ENCODE results near the gene PIM1. TPM values are rescaled to one million over a fixed set of nuclear protein-coding genes. Genes with fewer than 3 reads are reported as not detected.
A peak's percentile ranks its signal among the peaks of the same experiment; 100 is the strongest.

Gene PIM1
- polyA plus RNA-seq, 1 donor (not counting 4 experiments of a cell fraction or from before 2014, with no cell fraction given), result 10.2 TPM

- TF ChIP-seq EZH2 (IDR thresholded peaks at IDR 0.05; ENCODE audit: low read length) (no peak), CTCF (optimal IDR thresholded peaks at IDR 0.05 in 1 of 3, IDR thresholded peaks at IDR 0.05 in 1 of 3, conservative IDR thresholded peaks at IDR 0.05 in 1 of 3; ENCODE audit: extremely low read depth in 1 of 3, insufficient read depth in 2 of 3, low read length in 3 of 3) (no peak)
- Histone ChIP-seq H3K36me3 (ENCODE audit: control insufficient read depth in 2 of 2, extremely low read depth in 1 of 2, insufficient read depth in 2 of 2, low read length in 2 of 2) (no peaks in the 10 kb centered on the region), H2AFZ (ENCODE audit: control insufficient read depth, low read length) (no peak overlapping the region), H3K27me3 (ENCODE audit: control insufficient read depth, extremely low read depth, insufficient read depth, low read length) (no peaks in the 10 kb centered on the region), H4K20me1 (ENCODE audit: control insufficient read depth, extremely low read depth, insufficient read depth, low read length) (no peaks in the 10 kb centered on the region), H3K9ac (ENCODE audit: control insufficient read depth, extremely low read depth, insufficient read depth, low read length) (no peak overlapping the region), H3K9me1 (ENCODE audit: control insufficient read depth, extremely low read depth, insufficient read depth, low read length) (no peaks in the 10 kb centered on the region), H3K9me3 (ENCODE audit: control insufficient read depth, low read depth, low read length) (no peaks in the 10 kb centered on the region), H3K4me2 (ENCODE audit: control insufficient read depth, extremely low read depth, insufficient read depth, low read depth, low read length) (peak overlapping the region; percentile 13), H3K27ac (ENCODE audit: control insufficient read depth, insufficient read depth, low read length) (no peak overlapping the region), H3K4me3 (ENCODE audit: control insufficient read depth in 2 of 3, extremely low read depth in 1 of 3, insufficient read depth in 2 of 3, low read depth in 1 of 3, low read length in 3 of 3) (no peak overlapping the region), H3K79me2 (ENCODE audit: control insufficient read depth, insufficient read depth, low read length) (no peaks in the 10 kb centered on the region), H3K4me1 (ENCODE audit: control insufficient read depth, extremely low read depth, insufficient read depth, low read length) (peaks cover 23% of the 10 kb centered on the region)
- no peak for FAIRE-seq
- no peak for DNase-seq (ENCODE audit: low read depth, low spot score)
- dilution Hi-C loops (cut with MboI; ENCODE audit: extremely low pct_ligation_motif_present, low sequenced_read_pairs), result no loop called here
Observed at GRCh38 chr6:37125774-37126492, 44.0 kb upstream of the PIM1 start.

- DNase-seq (ENCODE audit: low read depth, low spot score) (no peak), FAIRE-seq (no peak)
- Histone ChIP-seq H3K9me1 (ENCODE audit: control insufficient read depth, extremely low read depth, insufficient read depth, low read length) (no peaks in the 10 kb centered on the region), H3K4me1 (ENCODE audit: control insufficient read depth, extremely low read depth, insufficient read depth, low read length) (peaks cover 28% of the 10 kb centered on the region), H3K79me2 (ENCODE audit: control insufficient read depth, insufficient read depth, low read length) (no peaks in the 10 kb centered on the region), H3K27me3 (ENCODE audit: control insufficient read depth, extremely low read depth, insufficient read depth, low read length) (no peaks in the 10 kb centered on the region), H3K9ac (ENCODE audit: control insufficient read depth, extremely low read depth, insufficient read depth, low read length) (no peak overlapping the region), H4K20me1 (ENCODE audit: control insufficient read depth, extremely low read depth, insufficient read depth, low read length) (no peaks in the 10 kb centered on the region), H3K4me3 (ENCODE audit: control insufficient read depth in 2 of 3, extremely low read depth in 1 of 3, insufficient read depth in 2 of 3, low read depth in 1 of 3, low read length in 3 of 3) (no peak overlapping the region), H3K9me3 (ENCODE audit: control insufficient read depth, low read depth, low read length) (no peaks in the 10 kb centered on the region), H2AFZ (ENCODE audit: control insufficient read depth, low read length) (no peak overlapping the region), H3K36me3 (ENCODE audit: control insufficient read depth in 2 of 2, extremely low read depth in 1 of 2, insufficient read depth in 2 of 2, low read length in 2 of 2) (no peaks in the 10 kb centered on the region), H3K4me2 (ENCODE audit: control insufficient read depth, extremely low read depth, insufficient read depth, low read depth, low read length) (no peak overlapping the region), H3K27ac (ENCODE audit: control insufficient read depth, insufficient read depth, low read length) (no peak overlapping the region)
- dilution Hi-C loops (cut with MboI; ENCODE audit: extremely low pct_ligation_motif_present, low sequenced_read_pairs), result no loop called here
- TF ChIP-seq EZH2 (IDR thresholded peaks at IDR 0.05; ENCODE audit: low read length) (no peak), CTCF (optimal IDR thresholded peaks at IDR 0.05 in 1 of 3, IDR thresholded peaks at IDR 0.05 in 1 of 3, conservative IDR thresholded peaks at IDR 0.05 in 1 of 3; ENCODE audit: extremely low read depth in 1 of 3, insufficient read depth in 2 of 3, low read length in 3 of 3) (no peak)
Observed at GRCh38 chr6:37126493-37126958, 43.4 kb upstream of the PIM1 start.
